GM15510 (cell line): ENCODE measurements around the gene TMA7.

ENCODE experiments used
- POLR2A ChIP-seq: IDR thresholded peaks from 3 replicates; pipeline ENCODE4 v1.6.1; 2011; ENCODE audit warnings: borderline replicate concordance; ENCODE audit not compliant: insufficient read length; ENCODE audit errors: extremely low read depth

Gene TMA7

DNA sequence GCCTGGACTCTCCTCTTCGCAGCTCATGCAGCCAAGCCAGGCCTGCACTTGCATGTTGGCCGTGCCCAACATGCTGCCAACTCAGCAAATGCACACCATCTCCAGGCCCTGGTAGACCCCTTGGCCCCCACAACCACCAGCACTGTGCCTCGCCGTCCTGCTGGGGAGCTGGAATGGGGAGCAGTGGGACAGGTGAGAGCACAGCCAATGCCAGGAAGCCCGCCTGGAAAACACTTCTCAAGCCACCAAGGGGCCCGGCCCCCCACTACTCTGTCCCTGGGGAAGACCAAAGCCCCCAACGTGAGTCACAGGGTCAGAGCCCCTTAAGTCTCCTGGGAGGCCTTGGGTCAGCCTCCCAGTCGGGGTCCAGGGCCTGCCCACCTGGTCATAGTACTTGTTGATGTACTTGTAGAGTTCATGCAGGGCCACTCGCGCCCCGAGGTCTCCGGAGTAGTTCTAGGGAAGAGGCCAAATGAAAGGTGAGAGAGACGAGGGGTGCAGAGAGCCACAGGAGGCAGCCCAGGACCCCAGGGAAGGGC, 34.6 kb upstream of the TMA7 start:
- no peak for TF ChIP-seq POLR2A

DNA sequence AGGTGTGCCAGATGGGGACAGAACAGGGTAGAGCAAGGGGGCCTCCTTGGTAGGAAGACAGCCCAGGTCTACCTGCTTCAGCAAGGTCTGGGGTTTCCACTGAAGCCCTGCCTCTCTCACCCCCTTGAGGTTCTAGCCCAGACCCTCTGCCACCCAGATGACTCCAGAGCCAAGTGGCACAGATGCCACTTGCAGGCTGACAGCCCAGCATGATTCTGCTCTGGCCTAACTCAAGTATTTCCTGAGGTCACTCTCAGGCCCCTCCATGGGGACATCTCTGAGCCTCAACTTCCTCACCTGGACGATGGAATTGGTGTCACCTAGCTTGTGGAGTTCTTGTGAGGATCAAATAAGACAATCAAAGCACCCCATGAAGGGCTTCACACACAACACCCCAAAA, 34.1 kb upstream of the TMA7 start:
- TF ChIP-seq POLR2A: no peak

DNA sequence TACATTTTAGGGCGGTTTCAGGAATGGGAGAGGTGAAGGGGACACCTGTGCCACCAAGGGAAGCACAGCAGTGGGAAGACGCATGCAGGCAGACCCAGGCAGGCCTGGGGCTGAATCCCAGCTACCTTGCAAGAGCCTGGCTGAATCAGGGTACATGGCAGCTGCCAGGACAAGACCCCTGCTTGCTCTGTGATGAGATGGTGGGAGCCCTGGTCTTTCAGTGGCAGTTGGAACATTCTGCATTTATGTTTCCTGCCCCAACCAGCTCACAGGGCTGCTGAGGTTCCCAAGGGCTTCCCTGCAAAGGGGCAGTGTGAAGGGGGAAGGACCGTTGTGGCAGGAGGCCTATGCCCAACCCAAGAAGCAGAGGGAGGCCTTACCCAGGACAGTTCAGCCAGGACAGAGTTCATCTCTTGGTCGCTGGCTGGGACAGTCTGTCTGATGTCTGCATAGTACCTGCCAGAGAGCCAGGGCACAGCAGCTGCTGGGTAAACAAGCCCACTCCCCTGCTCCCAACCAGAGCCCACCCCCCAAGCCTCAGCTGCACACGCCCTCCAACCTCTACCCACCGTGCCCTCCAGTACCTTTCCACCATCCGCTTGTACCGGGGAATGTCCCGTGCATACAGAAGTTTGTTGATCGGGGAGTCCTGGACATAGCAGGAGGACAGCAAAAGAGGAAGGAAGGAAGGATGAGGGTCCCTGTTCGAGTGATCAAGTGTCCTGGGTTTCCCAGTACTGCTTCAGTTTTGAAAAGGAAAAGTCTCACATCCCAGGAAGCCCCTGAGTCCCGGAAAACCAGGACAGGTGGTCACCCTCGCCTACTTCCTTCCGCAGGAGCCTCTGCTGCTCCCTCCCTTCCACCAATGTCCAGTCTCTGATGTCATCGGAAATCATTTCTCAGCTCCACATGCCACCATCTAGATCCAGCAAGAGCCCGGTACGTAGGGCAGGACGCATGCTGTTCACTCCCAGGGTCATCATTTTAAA, 33.3 kb upstream of the TMA7 start:
- TF ChIP-seq POLR2A: no peak

DNA sequence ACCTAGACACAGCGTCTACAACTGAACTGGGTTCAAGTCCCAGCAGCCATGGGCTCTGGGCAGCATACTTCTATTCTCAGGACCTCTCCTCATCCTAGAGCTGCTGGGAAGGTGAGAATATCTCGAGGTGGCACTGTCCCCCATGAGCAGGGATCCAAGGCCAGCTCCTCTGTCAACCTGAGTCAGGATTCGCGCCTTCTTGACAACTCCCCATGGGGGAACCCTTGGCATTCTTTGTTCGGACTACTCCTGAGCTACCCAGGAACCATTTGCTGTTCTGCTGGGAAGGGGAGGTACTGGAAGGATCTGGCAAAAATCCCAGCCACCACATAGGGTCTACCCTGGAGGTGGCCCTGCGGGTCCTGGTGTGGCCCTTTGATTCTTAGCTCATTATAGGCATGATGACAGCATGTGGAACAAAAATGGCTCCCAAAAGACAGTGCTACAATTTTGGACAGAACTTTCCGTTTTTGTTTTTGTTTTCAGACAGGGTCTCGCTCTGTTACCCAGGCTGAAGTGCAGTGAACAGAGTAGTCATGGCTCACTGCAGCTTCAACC, 32.4 kb upstream of the TMA7 start:
- no peak for TF ChIP-seq POLR2A

DNA sequence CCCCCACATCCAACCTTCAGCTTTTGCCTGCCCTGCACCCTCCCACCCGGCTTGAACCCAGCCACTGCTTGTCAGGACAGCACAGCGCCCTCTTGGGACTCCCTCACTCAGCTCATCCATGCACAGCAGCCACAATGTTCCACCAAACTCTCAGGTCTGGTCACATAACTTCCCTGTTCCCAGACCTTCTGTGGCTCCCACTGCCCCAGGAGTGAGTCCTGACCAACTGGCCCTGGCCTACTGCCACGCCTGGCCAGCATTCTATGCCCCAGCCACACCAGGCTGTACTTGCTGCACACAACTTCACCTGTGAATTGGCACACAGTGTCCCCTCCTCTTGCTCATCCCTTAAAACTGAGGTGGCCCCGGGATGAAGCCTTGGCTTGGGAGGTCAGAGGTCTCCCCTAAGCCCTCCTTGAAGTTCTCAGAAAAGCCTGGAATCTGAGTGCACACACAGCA, 31.2 kb upstream of the TMA7 start:
- no peak for TF ChIP-seq POLR2A

DNA sequence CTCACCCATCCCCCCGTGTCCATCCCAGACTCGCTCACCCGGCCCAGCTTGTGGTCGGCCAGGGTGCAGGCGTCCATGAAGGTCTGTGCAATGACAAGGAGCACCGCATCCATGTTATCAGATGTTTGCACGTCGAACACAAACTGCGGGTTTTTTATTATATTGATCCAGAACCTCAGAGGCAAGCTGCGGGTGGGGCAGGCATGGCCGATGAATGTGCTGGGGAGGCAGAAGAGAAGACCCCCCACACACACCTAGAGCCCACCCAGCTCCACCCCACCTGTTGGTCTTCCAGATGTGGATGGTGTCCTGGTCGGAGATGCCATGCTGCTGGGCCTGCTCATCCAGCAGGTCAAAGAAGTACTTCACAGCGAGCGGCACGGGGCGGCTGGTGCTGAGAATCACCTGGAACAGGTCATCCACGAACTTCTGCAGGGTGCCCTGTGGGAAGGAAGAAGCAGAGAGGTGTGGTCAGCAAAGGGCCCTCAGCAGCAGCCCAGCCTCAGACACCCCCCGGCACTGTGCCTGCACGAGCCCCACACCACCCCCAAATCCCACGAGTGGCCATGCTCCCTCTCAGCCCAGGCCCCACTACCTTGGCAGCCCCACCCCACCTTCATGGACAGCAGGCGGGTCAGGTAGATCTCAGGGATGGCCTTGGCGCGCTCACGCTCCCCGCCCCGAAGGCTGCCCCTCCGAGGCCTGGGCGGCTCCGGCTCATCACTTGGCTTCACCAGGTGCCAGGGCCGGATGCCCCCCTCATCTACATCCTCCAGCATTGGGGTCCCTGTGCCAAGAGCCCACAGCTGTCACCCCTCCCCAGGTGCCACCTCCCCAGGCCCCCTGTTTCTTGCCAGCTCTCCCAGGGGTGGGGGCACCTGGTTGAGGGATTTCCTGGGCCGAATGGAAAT, 30.5 kb upstream of the TMA7 start:
- TF ChIP-seq POLR2A: no peak

DNA sequence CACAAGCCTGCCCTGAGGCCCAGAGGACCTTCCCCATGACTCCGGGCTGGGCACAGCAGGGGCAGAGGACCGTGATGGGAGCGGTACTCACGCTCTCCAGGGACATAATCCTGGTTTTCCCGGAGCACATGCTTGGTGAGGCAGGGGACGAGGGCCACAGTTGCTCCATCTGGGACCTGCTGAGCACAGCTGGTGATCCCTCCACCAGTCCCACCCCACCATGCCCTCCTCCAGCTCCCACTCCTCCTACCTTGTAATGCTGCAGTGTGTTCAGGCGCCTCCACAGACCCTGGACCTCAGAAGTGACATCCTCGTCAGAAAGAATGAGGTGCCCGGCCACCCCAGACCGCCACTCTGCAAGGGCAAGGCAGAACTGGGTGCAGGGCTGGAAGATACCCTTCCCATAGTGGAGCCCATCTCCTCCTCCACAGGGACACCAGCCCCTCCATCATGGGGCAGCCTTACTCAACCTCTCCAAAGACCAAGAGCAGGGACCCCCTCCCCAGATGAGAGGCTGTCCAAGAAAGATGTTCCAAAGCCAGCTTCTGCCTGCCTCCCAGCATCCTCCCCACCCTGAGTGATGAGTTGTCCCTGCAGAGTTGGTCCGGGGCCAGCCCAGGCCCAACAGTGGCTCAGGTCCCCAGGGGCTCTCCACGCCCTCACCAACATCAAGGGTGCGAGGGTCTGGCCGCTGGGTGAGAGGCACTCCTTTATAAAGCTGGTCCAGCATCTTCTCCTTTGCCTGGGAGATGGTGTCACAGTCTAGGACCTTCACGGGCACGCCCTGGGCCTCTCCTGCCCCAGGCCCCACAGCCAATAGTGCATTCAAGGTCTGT, 29.6 kb upstream of the TMA7 start:
- no peak for TF ChIP-seq POLR2A

DNA sequence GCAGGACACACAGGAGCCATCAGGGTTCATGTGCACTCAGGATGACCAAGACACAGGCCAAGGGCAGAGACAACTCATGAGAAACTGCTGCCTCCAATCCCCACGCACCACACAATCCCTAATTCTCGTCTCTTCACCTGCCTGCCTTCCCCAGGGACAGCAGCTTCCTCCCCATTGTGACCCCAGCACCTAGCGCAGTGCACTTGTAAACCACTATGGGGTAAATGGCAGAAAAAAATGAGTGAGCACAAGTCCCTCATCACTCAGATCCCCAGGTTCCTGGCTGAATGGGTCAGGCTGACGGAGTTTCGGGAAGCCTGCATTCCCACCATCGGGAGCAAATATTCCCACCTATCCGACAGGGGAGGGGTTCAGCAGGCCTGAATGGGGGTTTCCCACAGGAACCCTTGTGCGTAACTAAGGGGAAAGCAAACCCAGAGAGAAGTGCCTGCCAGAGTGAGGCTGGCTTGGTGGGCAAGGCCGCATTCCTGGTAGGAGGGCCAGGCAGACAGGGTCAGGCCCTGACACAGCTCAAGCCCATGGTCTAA, 28.9 kb upstream of the TMA7 start:
- TF ChIP-seq POLR2A: no peak

DNA sequence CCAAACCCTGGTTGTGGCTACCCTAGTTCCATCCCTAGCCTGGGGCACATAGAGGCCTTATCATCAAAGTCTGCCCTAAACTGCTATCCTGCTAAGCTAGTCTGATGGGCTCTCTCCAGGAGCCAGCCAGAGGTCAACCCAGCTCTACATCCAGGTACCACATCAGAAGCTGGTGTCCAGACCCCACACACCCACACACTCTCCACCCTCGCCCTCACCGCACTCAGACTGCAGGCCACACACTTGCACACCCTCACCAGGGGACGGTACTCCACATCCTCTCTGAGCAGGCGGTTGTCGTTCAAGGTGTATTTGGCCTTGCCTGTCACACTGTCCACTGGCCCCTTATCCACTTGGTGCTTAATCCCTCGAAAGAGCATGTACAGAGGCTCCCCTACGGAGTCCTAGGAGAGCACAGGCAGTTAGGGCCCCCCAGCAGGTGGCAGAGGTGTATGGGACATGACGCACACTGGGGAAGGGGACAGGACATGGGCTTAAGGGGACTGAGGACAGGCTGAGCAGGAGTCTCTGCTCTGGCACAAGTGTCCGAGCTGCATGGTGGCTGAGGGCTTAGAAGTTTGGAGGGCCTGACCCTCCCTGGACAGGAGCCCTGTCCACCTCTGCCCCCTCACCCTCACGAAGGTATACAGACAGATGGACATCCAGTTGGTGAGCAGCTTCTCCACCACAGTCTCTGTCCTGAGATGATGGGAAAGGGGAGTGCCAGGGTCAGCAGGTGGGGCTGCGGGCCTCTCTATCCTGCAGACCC, 28.3 kb upstream of the TMA7 start:
- no peak for TF ChIP-seq POLR2A

DNA sequence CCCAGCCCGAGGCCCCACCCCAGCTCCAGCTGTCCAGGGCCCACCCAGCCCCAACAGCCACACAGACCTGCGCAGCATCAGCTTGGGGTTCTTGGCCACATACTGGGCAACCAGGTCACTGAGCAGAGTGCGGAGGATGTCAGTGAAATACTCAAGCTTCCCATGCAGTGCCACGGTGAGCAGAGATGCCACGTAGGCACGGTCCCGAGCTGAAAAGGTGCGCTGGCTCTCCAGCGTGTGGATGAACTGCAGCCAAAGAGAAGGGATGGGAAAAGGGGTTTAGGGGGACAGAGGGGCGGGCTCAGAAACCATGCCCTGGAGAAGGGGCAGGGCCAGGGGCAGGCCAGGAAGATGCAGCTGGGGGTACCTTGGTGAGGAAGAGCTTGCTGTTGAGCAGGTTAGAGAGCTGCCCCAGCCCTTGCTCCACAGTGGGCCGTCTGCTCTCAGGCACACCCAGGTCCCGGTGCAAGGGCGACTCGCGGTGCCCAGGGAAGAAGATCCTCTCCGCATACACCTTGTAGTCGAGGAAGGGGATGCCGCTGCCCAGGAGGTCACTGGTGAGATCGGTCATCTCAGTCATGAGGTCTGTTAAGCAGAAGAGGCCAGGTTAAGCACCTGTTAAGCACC, 27.6 kb upstream of the TMA7 start:
- TF ChIP-seq POLR2A: no peak

DNA sequence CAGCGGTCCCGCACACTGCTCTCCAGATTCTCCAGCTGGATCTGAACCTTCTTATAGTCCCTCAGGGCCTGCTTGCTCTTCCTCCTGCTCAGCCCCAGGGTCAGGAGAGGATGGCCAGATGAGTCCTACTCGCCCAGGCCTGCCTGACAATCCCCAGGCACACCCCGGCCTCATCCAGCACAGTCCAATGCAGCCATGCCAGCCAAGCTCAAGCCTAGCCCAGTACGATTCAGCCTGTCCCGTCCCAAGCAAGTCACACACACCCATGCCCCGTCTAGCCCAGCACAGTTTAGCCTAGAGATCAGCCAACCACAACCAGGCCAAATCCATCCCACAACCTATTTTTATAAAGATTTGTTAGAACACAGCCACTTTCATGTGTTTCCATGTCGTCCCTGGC, 27.0 kb upstream of the TMA7 start:
- no peak for TF ChIP-seq POLR2A

DNA sequence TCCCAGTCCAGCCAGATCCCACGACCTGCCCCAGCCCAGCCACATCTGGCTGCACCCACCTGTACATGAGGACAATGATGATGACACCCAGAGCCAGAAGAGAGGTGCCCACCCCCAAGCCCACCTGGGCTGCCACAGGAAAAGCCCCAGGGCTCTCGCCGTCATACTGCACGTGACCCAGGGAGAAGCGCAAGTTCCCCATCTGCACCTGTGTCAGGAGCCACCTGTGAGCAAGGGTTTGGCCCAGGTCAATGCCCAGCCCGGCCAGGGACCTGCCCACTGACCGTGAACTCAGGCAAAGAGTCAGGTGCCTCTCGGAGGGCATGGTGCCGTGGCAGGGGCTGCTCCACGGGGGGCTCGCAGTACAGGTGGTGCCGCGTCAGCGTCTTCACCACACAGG, 26.4 kb upstream of the TMA7 start:
- no peak for TF ChIP-seq POLR2A
